Activated CD8-positive, alpha-beta memory T cell treated with anti-CD3 and anti-CD28 coated beads, Interleukin-2, amount 50 U/mL, for 24 hours (primary cell): ENCODE data around the gene EEIG1.
"Not testable (repeated sequence)": the region's sequence is repeated elsewhere in the genome, so short reads cannot be mapped to it uniquely, and the experiment has no call there.

ENCODE experiments used
- DNase-seq: peaks from one replicate; pipeline ENCODE4 v3.0.0-alpha.2; 2020; ENCODE audit errors: extremely low read depth

The EEIG1 gene

DNA sequence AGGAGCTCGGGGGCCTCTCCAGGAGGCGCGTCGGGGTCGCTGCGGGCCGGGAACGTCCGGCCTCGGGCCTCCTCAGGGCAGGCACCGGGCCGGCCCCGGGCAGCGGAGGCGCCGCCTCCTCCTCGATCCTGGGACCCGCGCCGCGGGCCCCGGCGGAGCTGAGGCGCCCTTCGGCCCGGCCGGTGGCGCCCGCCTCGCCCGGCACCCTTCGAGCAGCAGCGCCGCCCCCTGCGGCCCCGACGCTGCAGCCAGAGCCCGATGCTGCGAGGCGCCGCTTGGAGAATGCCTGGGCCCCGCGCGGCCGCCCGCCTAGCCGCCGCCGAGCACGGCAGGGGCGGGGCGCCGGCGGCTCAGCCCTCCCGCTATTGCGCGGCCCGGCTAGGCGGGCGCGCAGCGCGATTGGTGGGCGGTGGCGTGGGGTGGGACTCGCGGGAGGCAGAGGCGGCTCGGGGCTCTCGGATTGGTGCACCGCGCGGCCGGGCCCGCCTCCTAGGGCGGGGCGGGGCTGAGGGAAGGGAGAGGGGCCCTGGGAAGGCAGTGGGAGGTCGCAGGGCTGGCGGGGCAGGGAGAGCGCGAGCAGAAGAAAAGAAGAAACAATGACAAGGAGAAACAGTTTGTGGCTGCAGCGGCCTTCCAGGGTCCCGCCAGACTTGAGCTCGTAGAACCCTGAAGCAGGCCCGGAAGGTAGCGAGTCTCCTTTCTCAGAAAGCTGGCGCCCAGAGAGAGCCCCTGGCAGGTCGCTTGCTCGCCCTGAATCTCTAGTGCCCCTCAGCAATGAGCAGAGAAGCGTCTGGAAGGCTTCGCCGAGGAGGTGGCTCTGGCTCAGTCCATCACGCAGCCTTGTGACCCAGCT, at the start of gene EEIG1:
EEIG1 (minus strand) TSS at position 284 of the 853 bp plus-strand sequence. CDS start 852 bp downstream, outside the sequence.
- DNase-seq, result peak; percentile 85

DNA sequence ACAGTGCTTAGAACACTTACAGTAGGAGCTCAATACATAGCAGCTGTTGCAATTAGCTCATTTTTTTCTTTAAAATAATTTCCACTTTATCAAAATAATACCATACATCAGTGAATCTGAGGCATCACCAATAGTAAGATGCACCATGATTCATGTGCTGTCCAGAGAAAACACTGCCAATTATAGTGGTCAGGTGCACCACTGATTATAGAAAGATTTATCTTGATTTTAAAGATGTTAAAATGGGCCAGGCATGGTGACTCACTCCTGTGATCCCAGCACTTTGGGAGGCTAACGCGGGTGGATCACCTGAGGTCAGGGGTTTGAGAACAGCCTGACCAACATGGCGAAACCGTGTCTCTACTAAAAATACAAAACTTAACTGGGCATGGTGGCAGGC, 46.9 kb upstream of the EEIG1 start:
- no peak for DNase-seq

DNA sequence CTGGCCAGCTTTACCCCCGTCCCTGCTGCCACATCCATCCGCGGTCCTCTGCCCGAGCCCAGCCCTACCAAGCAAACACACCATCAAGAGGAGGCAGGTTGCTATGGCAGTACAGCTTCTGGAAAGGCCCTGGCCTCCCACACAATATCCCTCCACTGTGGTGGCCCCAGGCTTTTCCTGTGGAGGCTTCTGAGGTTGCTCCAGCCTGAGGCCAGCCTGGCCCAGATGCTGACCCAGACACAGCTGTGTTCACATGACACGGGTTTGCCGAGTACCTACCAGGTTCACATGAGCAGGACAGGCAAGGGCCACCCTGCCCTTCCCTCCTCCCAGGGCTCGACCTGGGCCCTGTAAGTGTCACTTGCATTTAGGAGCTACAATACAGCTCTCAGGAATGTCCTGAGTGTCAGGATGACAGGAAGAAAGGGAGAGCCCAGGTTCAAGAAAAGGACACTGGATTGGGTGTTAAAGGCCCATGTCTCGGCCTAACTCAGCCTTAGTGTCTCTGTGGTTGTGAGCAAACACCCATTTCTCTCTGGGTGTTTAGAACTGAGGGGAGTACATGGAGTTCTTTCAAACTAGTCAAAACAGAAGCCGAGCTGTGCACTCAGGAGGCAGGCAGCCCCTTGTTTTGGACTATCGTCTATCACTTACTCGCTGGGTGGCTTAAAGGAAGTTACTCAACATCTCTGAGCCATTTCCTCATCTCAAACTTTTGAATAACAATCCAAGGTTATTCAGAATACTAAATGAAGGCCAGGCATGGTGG, 46.2 kb upstream of the EEIG1 start:
- DNase-seq, result no peak

DNA sequence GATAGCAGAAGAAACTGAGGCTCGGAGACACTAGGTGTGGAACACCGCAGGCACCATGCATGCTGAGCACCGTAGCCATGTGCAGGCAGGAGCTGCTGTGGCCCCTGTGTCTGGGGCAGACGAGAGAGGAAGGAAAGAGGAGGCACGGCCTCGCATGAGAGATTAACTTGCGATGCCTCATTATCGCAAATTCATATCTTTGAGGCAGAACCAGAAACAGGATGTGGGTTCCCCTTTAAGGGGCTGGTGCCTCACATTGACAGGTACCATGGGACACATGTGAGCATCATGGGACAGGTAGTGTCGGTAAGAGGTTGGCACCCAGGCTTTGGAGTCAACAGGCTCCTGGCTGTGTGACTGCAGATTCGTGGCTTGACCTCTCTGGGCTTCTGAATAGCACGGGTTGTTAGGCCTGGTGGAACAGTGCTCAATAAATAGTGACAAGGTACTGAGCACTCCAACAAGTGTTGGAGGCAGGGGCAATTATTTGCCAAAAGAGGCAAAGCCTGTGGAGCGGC, 45.5 kb upstream of the EEIG1 start:
- DNase-seq, result no peak

DNA sequence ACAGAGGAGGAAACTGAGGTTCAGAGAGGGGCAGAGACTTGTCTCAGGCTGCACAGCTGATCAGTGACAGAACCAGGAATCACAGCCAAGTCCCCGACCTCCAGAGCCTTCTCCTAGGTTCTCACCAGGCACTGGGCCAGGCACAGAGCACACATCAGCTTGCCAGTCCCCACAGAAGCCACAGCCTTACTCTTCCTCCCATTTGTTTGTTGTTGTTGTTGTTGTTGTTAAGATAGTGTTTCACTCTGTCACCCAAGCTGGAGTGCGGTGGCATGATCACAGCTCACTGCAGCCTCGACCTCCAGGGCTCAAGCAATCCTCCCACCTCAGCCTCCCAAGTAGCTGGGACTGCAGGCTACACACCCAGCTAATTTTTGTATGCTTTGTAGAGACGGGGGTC, 44.9 kb upstream of the EEIG1 start:
- no peak for DNase-seq

DNA sequence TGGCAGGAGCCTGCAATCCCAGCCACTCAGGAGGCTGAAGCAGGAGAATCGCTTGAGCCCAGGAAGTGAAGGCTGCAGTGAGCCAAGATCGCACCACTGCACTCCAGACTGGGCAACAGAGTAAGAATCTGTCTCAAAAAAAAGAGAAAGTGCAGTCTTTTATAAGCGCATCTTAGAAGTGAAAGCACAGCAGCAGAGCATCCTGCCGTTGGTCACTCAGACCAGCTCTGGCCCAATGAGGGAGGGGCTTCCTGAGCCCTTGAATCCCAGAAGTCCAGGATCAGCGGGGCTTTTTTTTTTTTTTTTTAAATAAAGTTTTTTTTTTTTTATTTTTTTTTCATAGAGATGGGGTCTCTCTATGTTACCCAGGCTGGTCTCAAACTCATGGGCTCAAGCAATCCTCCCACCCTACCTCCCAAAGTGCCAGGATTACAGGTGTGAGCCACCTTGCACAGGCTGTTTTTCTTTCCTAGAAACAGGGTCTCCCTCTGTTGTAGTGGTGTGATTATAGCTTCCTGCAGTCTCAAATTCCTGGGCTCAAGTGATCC, 44.0 kb upstream of the EEIG1 start:
- DNase-seq, result no peak

DNA sequence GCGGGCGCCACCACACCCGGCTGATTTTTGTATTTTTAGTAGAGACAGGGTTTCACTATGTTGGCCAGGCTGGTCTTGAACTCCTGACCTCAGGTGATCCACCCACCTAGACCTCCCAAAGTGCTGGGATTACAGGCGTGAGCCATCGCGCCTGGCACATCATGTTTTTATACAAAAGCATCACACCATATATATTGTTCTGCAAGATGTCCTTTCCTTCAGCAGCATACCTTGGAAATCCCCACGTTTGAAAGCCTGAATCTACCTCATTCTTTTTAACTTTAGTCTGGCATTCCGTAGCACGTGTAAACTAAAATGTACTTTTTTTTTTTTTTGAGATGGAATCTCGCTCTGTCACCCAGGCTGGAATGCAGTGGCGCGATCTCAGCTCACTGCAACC, 42.9 kb upstream of the EEIG1 start:
- not testable (repeated sequence) for DNase-seq

DNA sequence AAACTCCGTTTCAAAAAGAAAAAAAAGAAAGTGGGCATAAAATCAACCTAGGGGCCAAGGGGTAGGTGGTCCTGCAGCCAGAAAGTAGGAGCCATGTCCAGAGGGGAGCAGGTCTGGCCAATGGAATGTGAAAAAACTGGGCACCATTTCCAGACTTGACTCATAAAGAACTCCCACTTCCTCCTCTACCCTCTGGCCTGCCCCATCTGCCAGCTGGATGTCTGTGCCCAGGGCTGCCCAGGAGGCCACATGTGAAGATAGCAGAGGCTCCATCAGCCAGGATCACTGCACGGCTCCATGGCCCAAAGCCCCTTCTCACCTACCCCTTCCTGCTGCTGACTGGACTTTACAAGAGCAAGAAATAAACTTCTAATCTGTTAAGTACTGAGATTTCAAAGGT, 42.1 kb upstream of the EEIG1 start:
- DNase-seq, result no peak

DNA sequence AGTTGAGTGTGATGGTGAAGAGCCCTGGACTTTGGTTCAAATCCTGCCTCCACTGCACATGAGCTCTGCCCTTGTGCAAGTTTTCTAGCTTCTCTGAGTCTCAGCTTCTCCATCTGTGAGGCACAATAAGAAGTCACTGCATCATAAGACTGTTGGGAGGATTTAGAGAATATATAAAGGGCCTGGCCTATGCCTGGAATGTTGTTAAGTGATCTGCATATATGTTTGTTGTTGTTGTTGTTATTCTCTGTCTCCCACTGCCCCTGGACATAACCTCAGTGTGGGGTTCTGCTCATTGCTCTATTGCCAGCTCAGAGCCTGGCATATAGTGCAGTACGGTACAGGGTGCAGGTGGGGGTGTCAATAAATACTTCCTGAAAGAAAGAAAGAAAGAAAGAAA, 40.3 kb upstream of the EEIG1 start:
- no peak for DNase-seq

DNA sequence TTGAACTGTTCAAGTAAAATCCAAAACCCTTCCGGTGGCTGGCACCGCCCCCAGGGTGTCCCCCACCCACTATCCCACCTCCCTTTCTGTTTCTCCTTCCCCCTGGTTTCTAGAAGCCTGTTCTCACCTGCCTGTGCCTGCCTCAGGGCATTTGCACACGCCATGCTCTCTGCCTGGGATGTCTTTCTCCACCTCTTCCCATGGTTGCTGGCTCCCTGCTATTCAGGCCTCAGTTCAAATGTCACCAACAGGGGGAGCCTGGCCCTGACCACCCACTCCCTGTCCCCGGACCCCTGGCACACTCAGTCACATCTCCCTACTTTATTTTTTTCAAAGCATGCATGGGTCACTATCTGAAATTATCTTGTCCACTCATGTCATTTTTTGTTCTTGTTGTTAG, 39.9 kb upstream of the EEIG1 start:
- no peak for DNase-seq

DNA sequence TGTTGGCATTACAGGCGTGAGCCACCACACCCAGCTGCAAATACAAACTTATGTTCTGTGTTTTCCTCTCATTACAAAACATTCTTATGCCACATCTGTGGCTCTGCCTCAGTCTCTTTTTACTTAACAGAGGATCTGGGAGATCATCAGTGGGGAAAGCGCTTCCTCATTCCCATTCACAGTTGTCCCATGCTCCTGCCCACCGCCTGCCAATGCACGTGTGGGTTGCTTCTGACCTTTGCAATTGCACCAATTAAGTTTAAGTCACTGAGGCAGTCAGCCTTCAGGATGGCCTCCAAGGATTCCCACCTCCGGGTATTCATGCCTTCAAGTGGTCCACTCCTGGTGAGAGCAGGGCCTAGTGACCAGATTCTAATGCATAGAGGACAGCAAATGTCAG, 34.9 kb upstream of the EEIG1 start:
- no peak for DNase-seq

DNA sequence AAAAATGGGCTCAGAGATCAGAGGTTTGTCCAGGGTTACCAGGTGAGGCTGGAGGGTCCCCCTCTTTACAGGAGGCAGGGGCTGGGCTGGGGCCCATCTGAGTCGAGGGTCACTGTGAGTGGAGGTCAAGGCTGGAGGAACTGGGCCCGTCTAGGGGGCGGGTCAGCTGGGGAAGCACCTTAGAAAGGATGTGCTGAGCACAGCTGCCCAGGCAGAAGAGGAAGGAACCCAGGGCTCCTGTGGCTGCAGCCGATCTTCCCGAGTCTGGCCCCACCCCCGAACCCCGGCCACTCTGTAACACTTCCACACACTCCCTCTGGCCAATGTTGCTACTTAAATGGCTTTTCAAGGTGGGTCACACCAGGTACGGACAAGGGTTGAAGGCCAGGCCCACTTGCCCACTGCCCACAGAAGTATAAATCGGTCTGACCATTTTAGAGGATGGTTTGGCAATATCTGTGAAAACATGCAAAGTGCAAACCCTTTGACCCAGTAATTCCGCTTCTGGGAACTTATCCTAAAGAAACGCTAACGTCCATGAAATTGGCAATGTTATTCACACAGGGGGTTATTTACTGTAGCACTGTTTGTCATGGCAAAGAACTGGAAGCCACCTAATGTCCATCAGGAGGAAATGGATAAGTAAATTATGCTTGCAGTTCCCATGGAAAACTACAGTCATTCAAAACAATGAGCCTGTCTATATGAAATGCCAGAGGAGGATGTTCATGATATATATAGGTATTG, 30.5 kb upstream of the EEIG1 start:
- no peak for DNase-seq

DNA sequence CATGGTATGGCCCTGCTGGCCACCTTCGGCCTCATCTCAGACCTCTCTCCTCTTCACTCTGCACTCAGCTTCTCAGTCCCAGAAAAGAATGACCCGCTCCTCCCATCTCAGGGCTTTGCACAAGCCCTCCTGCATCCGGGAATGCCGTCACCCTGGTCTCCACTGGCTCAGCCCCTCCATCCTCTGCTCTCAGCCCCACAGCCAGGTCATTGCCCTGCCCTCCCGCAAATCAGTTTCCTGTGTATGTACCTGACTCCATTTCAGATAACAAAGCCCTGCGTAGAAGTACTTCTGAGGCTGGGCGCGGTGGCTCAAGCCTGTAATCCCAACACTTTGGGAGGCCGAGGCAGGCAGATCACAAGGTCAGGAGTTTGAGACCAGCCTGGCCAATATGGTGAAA, 28.9 kb upstream of the EEIG1 start:
- no peak for DNase-seq

DNA sequence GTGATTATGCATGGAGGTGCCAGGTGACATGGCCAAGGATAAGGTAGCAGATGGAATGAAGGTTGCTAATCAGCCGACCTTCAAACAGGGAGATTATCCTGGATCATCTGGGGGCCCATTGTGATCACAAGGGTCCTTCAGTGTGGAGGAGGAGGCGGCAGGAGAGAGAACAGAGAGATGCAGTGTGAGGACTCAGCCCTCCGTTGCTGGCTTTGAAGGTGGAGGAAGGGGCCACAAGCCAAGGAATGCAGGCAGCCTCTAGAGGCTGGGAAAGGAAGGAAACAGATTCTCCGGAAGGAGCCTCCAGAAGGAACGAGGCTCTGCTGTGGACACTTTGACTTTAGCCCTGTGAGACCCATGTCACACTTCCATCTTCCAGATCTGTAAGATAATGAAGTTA, 27.4 kb upstream of the EEIG1 start:
- no peak for DNase-seq

DNA sequence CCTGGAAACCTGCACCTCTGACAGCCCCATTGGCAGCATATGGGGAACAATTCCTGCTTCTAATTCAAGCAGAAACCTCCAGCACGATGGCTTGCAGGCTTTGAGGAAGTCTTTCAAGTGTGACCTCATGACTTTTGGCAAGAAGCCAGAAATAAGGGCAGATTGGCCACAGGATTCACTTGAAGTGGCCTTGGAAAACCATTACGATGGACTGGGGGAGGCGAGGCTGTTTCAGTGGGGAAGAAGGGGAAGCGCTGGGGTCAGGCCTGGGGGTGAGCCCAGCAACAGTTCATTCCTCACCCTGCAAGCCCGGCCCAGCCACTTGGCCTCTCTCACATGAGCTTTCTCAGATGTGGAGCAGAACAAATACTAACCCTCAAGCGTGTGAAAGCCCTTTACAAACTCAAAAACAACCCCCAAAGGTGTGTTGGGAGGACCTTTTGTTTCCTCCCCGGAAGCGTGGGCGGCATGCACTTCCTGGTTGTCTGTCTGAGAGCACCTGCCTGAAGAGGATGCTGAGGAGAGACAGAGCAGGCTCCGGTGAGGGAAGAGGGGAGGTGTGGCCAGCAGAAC, 26.9 kb upstream of the EEIG1 start:
- peak; percentile 61 for DNase-seq

DNA sequence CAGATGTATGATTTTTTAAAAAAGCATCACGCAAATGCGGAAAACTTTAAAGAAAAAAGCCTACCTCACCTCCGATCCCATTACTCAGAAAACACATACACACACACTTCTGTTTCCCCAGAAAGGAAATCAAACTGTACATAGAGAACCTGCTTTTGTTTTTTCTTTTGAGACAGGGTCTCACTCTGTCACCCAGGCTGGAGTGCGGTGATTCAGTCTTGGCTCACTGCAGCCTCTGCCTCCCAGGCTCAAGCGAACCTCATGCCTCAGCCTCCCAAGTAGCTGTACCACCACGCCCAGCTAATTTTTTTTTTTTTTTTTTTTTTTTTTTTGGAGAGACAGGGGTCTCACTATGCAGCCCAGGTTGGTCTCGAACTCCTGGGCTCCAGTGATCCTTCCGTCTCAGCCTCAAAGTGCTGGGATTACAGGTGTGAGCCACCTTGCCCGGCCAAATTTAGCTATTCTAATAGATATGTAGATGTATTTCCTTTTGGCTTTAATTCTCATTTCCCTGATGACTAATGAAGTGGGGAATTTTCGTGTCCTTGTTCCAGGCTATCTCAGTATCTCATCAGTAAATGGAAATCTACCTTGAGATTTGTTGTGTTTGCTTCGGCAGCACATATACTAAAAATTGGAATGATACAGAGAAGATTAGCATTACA, 25.7 kb upstream of the EEIG1 start:
- no peak for DNase-seq

DNA sequence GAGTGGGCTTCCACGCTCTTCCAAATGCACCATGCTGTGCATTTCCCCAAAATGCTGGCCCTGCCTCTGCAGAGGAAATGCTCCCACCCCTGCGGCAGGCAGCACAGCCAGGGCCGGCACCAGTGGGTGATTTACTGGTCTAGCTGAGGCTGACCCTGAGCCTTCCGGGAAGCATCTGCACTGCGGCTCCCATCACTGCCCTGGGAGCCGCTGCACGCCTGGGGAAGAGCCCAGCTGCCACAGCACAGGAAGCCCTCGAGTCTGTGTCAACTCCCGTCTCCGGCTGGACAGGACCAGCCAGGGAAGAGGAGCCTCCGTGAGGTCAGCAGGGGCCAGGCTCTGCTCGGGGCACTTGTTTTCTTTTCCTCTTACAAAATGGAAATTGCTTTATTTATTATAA, 25.1 kb upstream of the EEIG1 start:
- DNase-seq, result no peak

DNA sequence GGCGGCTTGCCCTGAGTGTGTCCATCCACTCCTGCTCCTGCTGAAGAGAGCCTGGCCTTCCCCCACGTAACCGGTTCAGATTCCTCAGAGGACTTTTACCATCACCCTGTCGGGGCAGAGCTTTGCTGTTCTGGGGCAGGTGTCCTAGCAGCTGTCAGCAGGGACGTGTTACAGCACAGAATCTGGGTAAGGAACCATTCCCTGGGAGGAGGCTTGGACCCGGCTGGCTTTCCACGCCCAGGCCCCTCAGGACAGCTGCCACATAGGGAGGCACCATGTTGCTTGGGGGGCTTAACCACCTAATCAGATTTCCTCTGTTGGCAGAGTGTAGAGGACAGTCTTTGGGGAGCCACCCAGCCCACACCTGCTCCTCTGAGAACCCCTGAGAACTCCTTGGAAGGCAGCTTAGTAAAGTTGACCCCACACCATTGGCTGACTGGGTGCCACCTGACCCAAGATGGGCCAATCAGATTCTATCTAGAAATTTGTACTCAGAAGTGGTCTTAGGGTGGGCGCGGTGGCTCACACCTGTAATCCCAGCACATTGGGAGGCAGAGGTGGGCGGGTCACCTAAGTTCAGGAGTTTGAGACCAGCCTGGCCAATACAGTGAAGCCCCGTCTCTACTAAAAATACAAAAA, 23.3 kb upstream of the EEIG1 start:
- no peak for DNase-seq

DNA sequence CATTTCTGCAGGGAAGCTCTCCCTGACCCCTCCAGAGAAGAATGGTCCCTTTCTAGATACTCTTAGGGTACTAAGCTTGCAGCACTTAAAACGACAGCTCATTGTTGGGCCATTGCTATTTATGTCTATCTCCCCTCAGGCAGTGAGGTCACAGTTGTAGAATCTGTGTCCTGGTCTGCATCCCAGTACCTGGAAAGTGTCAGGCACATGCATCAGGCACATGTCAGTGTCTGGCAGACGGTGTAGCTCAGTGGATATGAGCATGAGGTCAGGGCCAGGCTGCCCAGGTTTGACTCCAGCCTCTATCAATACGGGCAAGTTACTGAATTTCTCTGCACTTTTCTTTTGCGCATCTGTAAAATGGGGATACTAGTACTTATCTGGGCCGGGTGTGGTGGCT, 22.2 kb upstream of the EEIG1 start:
- no peak for DNase-seq

DNA sequence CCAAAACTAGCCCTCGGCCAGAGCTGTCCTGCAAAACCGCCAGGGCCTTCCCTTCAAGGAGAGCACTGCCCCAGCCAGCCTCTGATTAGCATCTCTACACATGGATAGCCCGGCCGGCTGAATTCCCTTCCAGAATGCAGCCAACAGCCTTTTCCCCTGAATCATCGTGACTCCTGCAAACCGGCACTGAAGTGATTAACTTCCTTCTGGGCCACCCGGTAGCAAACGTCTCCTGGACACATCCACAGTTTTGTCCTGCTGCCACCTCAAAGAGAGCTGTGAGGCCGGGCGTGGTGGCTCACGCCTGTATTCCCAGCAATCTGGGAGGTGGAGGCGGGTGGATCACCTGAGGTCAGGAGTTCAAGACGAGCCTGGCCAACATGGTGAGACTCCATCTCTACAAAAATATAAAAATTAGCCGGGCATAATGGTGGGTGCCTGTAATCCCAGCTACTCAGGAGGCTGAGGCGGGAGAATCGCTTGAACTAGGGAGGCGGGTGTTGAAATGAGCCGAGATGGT, 21.1 kb upstream of the EEIG1 start:
- no peak for DNase-seq
